ENCODE data around the gene MACROD1.

MACROD1 gene

GRCh38 chr11:64071849-64072248 is 94.1 kb downstream of the MACROD1 start:
- no peak for DNase-seq

DNA sequence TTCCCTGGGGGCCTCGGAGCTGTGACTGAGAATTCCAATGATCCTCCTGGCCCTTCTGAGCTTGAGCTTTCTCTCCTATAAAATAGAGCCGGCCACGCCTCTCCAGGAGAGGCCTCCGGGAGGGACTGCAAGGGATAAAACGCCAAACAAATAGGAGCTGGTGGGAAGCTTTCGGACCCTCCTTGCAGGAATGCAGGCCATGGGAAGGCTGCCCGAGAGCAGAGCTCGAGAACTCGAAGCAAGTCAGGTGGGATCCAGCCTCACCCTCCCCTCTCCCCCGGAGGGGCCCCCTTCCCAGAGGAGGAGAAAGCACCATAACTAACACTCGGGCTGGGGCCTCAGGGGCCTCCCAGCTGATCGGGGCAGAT is 95.6 kb downstream of the MACROD1 start:
- no peak for DNase-seq

- no peak for DNase-seq
These were observed 96.3 kb downstream of the MACROD1 start for GRCh38 chr11:64069401-64070313.

GRCh38 chr11:64068705-64069400 is 97.1 kb downstream of the MACROD1 start:
- DNase-seq: no peak

GRCh38 chr11:64067230-64067993 is 98.5 kb downstream of the MACROD1 start:
- no peak for DNase-seq

DNA sequence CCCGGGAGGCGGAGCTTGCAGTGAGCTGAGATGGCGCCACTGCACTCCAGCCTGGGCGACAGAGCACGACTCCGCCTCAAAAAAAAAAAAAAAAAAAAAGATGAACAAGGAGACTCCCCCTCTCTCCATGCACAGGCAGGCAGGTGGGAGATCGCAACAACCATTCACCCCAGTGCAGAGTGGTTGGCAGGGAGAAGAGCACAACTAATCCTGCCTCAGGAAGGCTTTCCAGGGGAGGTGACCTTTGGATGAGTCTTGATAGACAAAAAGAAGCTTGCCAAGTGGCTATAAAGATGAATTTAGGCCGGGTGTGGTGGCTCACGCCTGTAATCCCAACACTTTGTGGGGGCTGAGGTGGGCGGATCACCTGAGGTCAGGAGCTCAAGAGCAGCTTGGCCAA is 100.2 kb downstream of the MACROD1 start:
- DNase-seq: no peak

DNA sequence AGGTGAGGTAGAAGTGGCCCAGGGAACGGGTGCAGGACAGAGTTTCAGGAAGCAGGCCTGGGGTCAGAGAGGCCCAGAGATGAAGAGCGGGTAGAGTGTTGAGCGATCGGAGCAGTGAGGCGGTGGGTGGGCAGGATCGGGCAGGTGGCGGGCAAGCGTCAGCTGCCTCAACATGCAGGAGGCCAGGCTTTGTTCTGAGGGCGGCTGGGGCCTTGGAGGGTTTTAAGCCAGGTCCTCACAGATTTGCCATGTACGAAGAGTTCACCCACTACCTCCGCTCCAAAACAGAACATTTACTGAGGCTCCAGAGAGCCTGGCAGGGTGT is 100.8 kb downstream of the MACROD1 start:
- no peak for DNase-seq

- no peak for DNase-seq
These were observed 101.4 kb downstream of the MACROD1 start for GRCh38 chr11:64064374-64065140.

- DNase-seq: no peak
These were observed 102.1 kb downstream of the MACROD1 start for GRCh38 chr11:64063777-64064176.

GRCh38 chr11:64062185-64063039 is 103.5 kb downstream of the MACROD1 start:
- no peak for DNase-seq

DNA sequence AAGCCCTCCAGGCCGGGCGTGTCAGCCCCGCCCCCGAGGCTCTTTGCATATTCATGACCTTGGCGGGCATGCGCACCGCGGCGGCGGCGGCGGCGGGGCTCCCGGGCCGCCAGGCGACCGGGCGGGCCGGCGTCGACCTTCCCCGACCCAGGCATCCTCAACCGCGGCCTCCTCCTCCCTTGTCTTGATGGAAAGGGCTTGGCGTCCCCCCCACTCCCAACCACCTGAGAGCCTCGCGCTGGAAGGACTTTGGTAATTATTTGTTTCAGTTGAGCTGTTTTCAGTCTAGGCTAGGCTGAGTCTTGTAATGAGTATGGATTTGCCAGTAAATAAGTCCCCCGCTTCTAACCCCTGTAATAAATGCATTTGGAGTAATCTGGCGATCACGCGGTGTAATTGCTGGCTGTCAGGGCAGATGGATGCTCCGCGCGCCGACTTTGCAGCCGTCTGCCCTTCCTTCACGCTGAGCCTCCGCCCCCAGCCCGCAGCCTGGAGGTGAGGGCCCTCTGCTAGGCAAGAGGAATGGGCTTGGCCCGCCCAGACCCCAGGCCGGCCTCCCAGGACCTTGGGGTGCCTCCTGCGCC is 105.0 kb downstream of the MACROD1 start:
- DNase-seq: peak; percentile 62

DNA sequence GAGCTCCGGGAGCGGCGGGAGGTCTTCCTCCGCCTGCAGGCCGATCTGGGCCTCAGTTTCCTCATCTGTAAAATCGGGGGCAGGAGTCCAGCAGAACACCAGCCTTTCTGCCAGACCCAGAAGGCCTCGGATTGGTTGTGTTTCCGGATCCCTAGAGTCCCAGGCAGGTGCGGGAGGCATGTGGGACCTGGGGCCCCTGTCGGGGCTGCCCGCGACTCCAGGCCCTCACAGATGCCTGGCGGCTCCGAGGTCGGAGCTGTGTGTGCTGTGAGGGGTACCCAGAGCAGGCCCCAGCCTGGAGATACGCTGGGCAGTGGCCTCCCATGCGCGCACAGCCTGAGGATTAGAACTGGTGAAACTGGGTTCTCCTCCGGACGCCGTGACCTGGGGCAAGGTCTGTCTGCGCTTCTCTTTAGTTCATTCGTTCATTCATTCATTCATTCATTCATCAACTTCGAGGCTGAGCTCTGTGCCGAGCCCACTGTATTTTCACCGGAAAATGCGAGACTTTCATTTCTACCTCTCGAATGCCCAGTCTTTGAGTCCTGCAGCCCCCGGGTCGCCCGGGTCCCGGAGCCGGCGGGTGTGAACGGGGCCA is 105.6 kb downstream of the MACROD1 start:
- no peak for DNase-seq

DNA sequence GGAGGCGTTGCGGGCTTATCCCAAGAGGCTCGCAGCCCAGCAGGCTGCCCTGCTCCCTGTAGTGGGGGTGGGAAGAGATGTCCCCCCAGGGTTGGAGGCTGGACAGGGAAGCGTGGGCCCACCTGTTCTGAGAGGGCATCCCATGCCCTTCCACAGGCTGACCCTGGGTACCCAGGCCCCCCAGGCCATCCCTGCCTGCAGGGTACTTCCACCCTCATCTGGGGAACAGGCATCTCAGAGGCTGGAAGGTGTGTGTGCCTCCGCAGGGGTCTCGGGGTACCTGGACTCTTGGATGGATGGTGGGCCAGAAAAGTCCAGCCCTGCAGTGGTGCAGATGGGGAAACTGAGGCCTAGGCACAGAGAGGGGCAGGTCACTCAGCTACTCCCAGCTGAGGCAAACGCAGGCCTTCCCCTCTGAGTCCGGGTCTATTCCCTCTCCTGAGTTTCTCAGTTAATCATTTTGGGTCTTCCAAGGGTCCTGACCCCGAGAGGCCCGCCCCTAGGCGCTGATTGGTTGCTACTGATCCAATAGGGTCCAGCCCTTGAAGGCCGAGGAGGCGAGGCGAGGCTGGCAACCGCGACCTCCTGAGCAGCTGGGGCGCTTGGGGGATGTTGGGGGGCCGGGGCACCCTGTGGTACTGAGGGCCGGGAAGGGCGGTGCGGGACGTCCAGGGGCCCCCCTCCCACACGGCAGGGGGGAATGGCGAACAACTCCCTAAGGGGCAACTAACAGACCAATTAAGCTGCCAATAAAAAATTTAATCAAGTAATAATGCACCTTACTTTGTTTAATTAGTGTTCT is 106.4 kb downstream of the MACROD1 start:
- no peak for DNase-seq

GRCh38 chr11:64058494-64058893 is 107.4 kb downstream of the MACROD1 start:
- no peak for DNase-seq

GRCh38 chr11:64057890-64058289 is 108.0 kb downstream of the MACROD1 start:
- DNase-seq: no peak

DNA sequence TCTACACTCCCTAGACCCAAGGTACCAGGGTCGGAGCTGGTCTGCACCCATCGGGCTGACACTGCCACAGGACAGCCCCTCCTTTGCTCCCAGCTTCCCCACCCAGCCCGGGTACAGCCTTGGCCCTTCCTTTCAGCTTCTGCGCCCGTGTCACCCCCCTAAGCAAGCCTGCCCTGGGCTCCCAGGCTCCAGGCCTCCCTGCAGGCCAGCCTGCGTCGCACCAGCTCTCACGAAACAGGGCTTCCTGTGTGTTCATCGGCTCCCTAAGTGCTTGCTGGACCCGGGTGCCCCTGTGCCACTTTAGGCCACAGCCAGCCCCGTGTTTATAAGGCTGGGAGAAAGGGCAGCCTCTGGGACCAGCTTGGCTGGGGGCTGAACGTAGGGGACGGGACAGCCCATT is 109.1 kb downstream of the MACROD1 start:
- DNase-seq: no peak

DNA sequence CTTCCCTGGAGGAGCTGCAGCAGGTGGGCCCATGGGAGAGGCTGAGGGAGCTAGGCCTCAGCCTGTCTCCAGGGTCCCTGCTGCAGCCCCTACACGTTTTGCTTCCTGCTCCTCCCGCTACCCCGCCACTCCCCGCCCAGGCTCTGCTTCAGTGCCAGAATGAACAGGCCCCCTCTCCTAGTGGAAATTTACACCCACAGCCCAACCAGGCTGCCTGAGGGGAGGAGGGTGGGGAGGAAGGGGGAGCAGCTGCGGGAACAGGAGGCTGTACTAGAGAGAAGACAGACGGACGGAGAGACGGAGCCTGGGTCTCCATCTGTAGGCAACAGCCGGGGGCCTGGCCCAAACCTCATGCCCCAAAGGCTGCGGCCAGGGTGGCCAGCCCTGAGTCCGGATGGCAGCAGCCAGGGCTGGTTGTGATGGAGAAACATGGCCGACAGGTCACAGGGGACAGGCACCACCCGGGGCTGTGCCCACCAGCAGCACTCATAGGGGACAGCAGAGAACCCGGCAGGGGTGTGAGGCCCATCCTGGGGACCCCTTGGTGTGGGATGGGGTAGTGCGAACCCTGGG is 109.6 kb downstream of the MACROD1 start:
- DNase-seq: no peak

GRCh38 chr11:64055077-64055476 is 110.8 kb downstream of the MACROD1 start:
- no peak for DNase-seq

DNA sequence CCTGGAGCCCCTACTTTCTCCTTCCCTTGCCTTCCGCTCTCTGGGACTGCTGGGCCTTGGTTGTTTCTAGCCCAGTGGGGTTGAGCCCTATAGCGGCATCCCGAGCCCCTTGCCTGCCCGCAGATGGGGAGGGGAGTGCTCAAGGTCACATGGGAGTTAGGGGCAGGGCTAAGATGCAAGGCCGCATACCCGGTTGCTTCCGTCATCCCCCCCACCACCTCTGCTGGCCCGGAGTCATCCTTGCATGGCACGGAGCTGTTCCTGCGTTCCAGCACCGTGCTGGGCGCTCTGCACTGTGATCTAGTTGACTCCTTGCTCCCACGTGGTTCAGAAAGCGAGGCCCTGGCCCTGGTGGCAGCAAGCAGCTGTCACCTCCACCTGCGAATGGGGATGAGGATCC is 112.2 kb downstream of the MACROD1 start:
- no peak for DNase-seq

All from stimulated activated CD4-positive, alpha-beta T cell treated with anti-CD3 and anti-CD28 coated beads, Interleukin-4, amount 100 ng/mL, for 1 hour (primary cell).